SU-DHL-6 (cell line): Measurements from ENCODE around the gene AURKB.

ENCODE experiments used
- CTCF ChIP-seq: fragments of 200-600 bp; sonication (generic); IDR thresholded peaks from one replicate; pipeline ENCODE4 v1.5.1; 2017; ENCODE audit warnings: antibody characterized with exemption, mild to moderate bottlenecking, low read length, moderate library complexity; ENCODE audit not compliant: insufficient read depth, poor library complexity, severe bottlenecking
- EZH2phosphoT487 ChIP-seq: fragments of 200-600 bp; sonication (generic), shearing (Covaris generic); conservative IDR thresholded peaks from 2 replicates; pipeline ENCODE4 v1.6.1; 2018; ENCODE audit warnings: mild to moderate bottlenecking, antibody characterized with exemption, low read length, moderate library complexity, mixed read lengths

- TF ChIP-seq CTCF (no peak), EZH2phosphoT487 (no peak)
Observed at GRCh38 chr17:8190506-8190905, 19.9 kb downstream of the AURKB start.
